ENCODE data around the gene NOL9. TPM values are rescaled to one million over a fixed set of nuclear protein-coding genes. Genes with fewer than 3 reads are reported as not detected.

The NOL9 gene
- polyA plus RNA-seq, 3 donors: 3.7 to 11.5 (median 7.6) TPM

DNA sequence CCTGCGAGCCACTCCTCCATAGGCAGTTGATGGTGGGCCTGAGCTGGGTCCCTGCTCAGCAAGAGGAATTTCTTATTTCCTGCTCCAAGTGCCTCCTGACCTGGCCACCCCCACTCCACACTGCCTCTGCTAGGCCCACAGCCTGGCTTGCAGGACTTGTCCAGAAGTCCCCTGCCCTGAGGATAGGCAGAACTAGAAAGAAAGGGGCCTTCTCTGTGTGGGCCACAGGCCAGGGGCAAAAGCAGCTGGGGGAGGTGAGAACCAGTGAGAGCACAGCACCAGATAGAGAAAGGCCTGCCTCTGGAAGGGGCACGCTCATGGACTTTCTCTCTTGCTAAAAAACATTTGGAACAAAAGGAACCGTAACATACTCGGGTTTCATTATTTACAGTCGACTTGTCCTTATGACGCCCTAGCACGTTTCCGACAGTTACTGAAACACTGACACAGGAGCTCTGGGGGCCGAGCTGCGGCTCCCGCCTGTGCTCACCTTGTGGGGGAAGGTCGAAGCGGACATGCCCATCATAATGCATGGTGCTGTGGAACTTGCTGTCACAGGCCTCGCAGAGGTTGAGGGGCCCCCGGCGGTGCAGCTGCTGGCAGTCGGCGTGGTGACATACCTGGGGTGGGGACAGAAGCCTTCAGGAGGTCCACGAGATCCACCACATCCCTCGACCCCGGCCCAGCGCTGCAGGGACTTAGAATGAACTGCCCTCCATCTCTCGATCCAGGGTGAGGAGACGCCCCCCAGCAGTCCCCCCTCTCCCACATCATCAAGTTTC lies 77.1 kb downstream of the NOL9 start:
- no peaks in the 10 kb centered on the region for H3K9me3 ChIP-seq (replicated peaks in 1 of 2; ENCODE audit: control insufficient read depth in 1 of 2, insufficient read depth in 1 of 2, low read length in 2 of 2)
- no peaks in the 10 kb centered on the region for H3K9me3 Mint-ChIP-seq
- H3K27ac Mint-ChIP-seq: no peak overlapping the region
- no peak for DNase-seq
- no peaks in the 10 kb centered on the region for H3K27me3 ChIP-seq (ENCODE audit: control insufficient read depth in 2 of 2, insufficient read depth in 2 of 2, low read length in 2 of 2)
- no peak overlapping the region for H3K9ac ChIP-seq (ENCODE audit: insufficient read depth, low read length, poor library complexity, severe bottlenecking)
- H3K79me2 ChIP-seq (ENCODE audit: insufficient read depth, low read length): no peaks in the 10 kb centered on the region
- TF ChIP-seq, protein P1, sequence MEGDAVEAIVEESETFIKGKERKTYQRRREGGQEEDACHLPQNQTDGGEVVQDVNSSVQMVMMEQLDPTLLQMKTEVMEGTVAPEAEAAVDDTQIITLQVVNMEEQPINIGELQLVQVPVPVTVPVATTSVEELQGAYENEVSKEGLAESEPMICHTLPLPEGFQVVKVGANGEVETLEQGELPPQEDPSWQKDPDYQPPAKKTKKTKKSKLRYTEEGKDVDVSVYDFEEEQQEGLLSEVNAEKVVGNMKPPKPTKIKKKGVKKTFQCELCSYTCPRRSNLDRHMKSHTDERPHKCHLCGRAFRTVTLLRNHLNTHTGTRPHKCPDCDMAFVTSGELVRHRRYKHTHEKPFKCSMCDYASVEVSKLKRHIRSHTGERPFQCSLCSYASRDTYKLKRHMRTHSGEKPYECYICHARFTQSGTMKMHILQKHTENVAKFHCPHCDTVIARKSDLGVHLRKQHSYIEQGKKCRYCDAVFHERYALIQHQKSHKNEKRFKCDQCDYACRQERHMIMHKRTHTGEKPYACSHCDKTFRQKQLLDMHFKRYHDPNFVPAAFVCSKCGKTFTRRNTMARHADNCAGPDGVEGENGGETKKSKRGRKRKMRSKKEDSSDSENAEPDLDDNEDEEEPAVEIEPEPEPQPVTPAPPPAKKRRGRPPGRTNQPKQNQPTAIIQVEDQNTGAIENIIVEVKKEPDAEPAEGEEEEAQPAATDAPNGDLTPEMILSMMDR (IDR thresholded peaks at IDR 0.05): no peak
- no peak overlapping the region for H3K27ac ChIP-seq (ENCODE audit: low read depth in 1 of 2, low read length in 2 of 2)
- 94% methylated on average over 21 of the region's 24 CpGs for WGBS (ENCODE audit: insufficient coverage)
- H4K20me1 ChIP-seq (ENCODE audit: insufficient read depth, low read length): no peaks in the 10 kb centered on the region
- no peak overlapping the region for H3K4me3 ChIP-seq (replicated peaks in 1 of 3; ENCODE audit: low read depth in 2 of 3, low read length in 3 of 3)
- peaks cover 6 to 15% (median 12%) of the 10 kb centered on the region in 3 donors for H3K27me3 Mint-ChIP-seq (ENCODE audit: low read depth in 3 of 3)
- H3K36me3 Mint-ChIP-seq: no peaks in the 10 kb centered on the region
- no peak overlapping the region for H3K4me2 ChIP-seq (replicated peaks; ENCODE audit: extremely low read depth, low read length, poor library complexity, severe bottlenecking)
- intact Hi-C loops (cut with micrococcal nuclease): loop anchor here in 1 of 2 donors (5.0 kb wide), 1 partner anchor 230 kb away; no protein-coding TSS in a partner anchor
- H3K4me3 Mint-ChIP-seq: no peak overlapping the region
- no peaks in the 10 kb centered on the region for H3K4me1 ChIP-seq (ENCODE audit: control insufficient read depth in 1 of 2, insufficient read depth in 2 of 2, low read length in 2 of 2)
- H3K36me3 ChIP-seq (replicated peaks in 1 of 2; ENCODE audit: control insufficient read depth in 1 of 2, insufficient read depth in 2 of 2, low read length in 2 of 2): no peaks in the 10 kb centered on the region
- no peak overlapping the region for H2AFZ ChIP-seq (ENCODE audit: insufficient read depth, low read depth, low read length, poor library complexity, severe bottlenecking)
- no peaks in the 10 kb centered on the region for H3K4me1 Mint-ChIP-seq

DNA sequence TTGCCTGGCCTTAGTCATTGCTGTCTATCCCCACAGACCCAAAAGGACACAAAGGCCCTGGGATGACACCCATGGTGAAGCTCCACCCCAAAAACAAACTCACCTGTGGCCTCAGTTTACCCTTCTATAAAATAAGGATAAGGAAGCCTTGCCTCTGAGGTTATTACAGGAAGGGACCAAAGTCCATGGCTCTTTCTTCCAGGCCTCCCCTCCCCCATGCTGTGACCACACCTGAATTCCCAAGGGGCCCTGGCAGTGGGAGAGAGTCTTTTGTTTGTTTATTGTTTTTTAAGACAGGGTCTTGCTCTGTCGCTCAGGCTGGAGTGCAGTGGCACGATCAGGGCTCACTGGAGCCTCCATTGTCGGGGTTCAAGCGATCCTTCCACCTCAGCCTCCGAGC lies 77.8 kb downstream of the NOL9 start:
- Histone ChIP-seq H3K79me2 (ENCODE audit: insufficient read depth, low read length) (no peaks in the 10 kb centered on the region), H3K27ac (ENCODE audit: low read depth in 1 of 2, low read length in 2 of 2) (no peak overlapping the region), H3K9me3 (replicated peaks in 1 of 2; ENCODE audit: control insufficient read depth in 1 of 2, insufficient read depth in 1 of 2, low read length in 2 of 2) (peaks cover 0 to 6% of the 10 kb centered on the region in 2 donors), H3K4me1 (ENCODE audit: control insufficient read depth in 1 of 2, insufficient read depth in 2 of 2, low read length in 2 of 2) (no peaks in the 10 kb centered on the region), H3K9ac (ENCODE audit: insufficient read depth, low read length, poor library complexity, severe bottlenecking) (no peak overlapping the region), H3K36me3 (replicated peaks in 1 of 2; ENCODE audit: control insufficient read depth in 1 of 2, insufficient read depth in 2 of 2, low read length in 2 of 2) (no peaks in the 10 kb centered on the region), H2AFZ (ENCODE audit: insufficient read depth, low read depth, low read length, poor library complexity, severe bottlenecking) (no peak overlapping the region), H3K4me2 (replicated peaks; ENCODE audit: extremely low read depth, low read length, poor library complexity, severe bottlenecking) (no peak overlapping the region), H3K27me3 (ENCODE audit: control insufficient read depth in 2 of 2, insufficient read depth in 2 of 2, low read length in 2 of 2) (no peaks in the 10 kb centered on the region), H3K4me3 (replicated peaks in 1 of 3; ENCODE audit: low read depth in 2 of 3, low read length in 3 of 3) (no peak overlapping the region), H4K20me1 (ENCODE audit: insufficient read depth, low read length) (no peaks in the 10 kb centered on the region)
- TF ChIP-seq, protein P1 (IDR thresholded peaks at IDR 0.05): no peak
- Mint-ChIP-seq H3K27ac (no peak overlapping the region), H3K4me1 (no peaks in the 10 kb centered on the region), H3K36me3 (no peaks in the 10 kb centered on the region), H3K9me3 (peaks cover 0 to 3% (median 0%) of the 10 kb centered on the region in 7 donors), H3K27me3 (ENCODE audit: low read depth in 3 of 3) (peaks cover 6 to 13% (median 8%) of the 10 kb centered on the region in 3 donors), H3K4me3 (no peak overlapping the region)
- intact Hi-C loops (cut with micrococcal nuclease): loop anchor here in 1 of 2 donors (5.0 kb wide), 1 partner anchor 229 kb away; no protein-coding TSS in a partner anchor
- WGBS (ENCODE audit: insufficient coverage): 96% methylated on average over 4 of the region's 5 CpGs
- DNase-seq: no peak

All from CD14-positive monocyte (primary cell).